Measurements from ENCODE around the gene NINJ1. TPM values are rescaled to one million over a fixed set of nuclear protein-coding genes. Genes with fewer than 3 reads are reported as not detected.
A peak's percentile ranks its signal among the peaks of the same experiment; 100 is the strongest.

Gene NINJ1
- total and polyA plus RNA-seq, 4 experiments from 2014 or later: 31.1 to 92.4 (median 53.5) TPM

DNA sequence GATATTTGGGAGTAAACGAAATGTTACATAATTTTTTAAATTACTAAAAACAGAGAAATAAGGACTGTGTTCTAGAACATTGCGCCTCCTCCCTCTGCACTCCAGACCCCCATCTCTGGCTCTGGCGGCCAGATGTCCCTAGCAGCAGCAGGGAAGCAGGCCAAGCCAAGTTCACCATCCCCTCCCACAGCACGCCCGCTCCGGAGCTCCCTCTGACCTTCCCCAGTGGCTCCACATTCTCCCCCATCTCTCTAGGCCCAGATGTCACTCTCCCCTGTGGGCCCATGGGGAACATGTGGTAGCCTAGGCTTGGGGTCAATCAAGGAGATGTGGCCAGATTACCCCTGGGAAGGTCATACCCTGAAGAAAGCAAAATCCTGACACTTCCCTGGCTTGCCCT lies 43.6 kb upstream of the NINJ1 start:
- Mint-ChIP-seq H3K36me3 (no peaks in the 10 kb centered on the region), H3K27ac (no peak overlapping the region), H3K4me3 (no peak overlapping the region), H3K4me1 (peaks cover 0 to 6% (median 1%) of the 10 kb centered on the region in 4 donors), H3K9me3 (no peaks in the 10 kb centered on the region), H3K27me3 (peaks cover 14 to 19% of the 10 kb centered on the region in 2 donors)
- Histone ChIP-seq H3K27ac (ENCODE audit: low read depth, low read length) (no peak overlapping the region), H3K9me3 (ENCODE audit: control insufficient read depth in 1 of 2, low read length in 2 of 2) (no peaks in the 10 kb centered on the region), H3K27me3 (ENCODE audit: insufficient read depth, low read length) (peaks cover 10% of the 10 kb centered on the region), H3K36me3 (ENCODE audit: insufficient read depth, low read length) (no peaks in the 10 kb centered on the region), H3K4me3 (ENCODE audit: low read length in 2 of 2) (no peak overlapping the region), H3K4me1 (ENCODE audit: insufficient read depth, low read length) (no peaks in the 10 kb centered on the region)
- ChIA-PET POLR2A (ENCODE audit: partially characterized antibody) (no interaction called here), CTCF (ENCODE audit: partially characterized antibody) (interaction anchor here (0.6 kb wide), 1 partner anchor 16 kb away, joined by 3 read pairs; no protein-coding TSS in a partner anchor)
- DNase-seq: no peak
- intact Hi-C loops (cut with micrococcal nuclease): no loop called here

DNA sequence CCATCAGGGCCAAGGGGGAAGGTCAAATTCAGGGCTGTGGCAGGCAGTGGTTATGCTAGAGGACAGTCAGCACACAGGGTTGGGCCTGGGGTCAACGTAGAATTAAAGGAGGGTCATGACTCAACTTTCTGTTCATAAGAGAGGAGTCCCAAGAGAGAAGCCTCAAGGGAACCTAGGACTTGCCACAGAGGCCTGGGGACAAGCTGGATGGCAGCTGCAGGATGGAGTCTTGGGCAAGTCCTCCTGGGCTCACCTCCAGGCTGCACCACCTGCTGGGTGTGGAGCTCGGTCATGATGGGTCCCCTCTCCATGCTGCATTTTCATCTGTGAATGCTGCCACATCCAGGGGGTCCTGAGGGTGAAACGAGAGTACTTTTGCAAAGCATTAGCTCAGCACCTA lies 40.9 kb upstream of the NINJ1 start:
- DNase-seq: no peak
- Mint-ChIP-seq H3K27me3 (peaks cover under 1 to 2% of the 10 kb centered on the region in 2 donors), H3K36me3 (no peaks in the 10 kb centered on the region), H3K27ac (no peak overlapping the region), H3K9me3 (no peaks in the 10 kb centered on the region), H3K4me3 (no peak overlapping the region), H3K4me1 (peaks cover 0 to 6% (median 1%) of the 10 kb centered on the region in 4 donors)
- Histone ChIP-seq H3K4me3 (ENCODE audit: low read length in 2 of 2) (no peak overlapping the region), H3K27me3 (ENCODE audit: insufficient read depth, low read length) (no peaks in the 10 kb centered on the region), H3K9me3 (ENCODE audit: control insufficient read depth in 1 of 2, low read length in 2 of 2) (no peaks in the 10 kb centered on the region), H3K27ac (ENCODE audit: low read depth, low read length) (no peak overlapping the region), H3K4me1 (ENCODE audit: insufficient read depth, low read length) (no peaks in the 10 kb centered on the region), H3K36me3 (ENCODE audit: insufficient read depth, low read length) (no peaks in the 10 kb centered on the region)
- ChIA-PET CTCF (ENCODE audit: partially characterized antibody) (no interaction called here), POLR2A (ENCODE audit: partially characterized antibody) (no interaction called here)
- intact Hi-C loops (cut with micrococcal nuclease): no loop called here

DNA sequence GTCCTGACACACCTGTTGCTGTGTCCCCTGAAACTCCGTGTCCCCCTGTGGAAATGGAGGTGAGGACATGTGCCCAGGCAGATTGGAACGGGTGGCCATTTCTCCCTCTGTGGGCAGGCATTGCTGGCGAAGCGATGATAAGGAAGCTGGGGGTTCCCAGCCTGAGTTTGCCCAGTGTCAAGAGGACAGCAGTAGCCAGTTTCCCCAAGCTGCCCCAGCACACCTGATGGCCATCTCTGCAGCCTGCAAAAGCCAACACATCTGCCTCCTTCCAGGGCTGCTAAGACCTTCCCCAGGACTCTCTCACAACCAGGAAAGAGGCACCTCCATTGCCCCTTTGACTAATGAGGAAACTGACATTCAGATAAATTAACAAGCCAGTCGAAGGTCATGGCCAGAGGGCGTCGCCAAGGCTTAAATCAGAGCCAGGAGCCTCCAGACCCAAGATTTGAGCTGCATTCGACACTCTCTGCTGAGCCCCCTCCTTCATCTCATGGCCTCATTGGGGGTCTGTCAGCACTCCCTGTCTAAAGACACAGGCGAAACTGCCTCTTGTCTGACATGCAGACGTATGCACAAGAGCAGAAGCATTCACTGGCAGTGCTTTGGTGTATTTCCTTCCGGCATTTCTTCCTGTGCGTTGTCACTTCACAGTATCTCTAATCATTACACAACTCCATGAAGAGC lies 39.5 kb upstream of the NINJ1 start:
- Mint-ChIP-seq H3K4me3 (peak overlapping the region in 5 of 8 donors; percentile 9 to 44 (median 41)), H3K27ac (peak overlapping the region in 2 of 7 donors; percentile 29 to 66), H3K36me3 (no peaks in the 10 kb centered on the region), H3K4me1 (peaks cover 0 to 6% (median 1%) of the 10 kb centered on the region in 4 donors), H3K27me3 (peaks cover 0 to 2% of the 10 kb centered on the region in 2 donors), H3K9me3 (no peaks in the 10 kb centered on the region)
- H3K27me3 ChIP-seq (ENCODE audit: insufficient read depth, low read length): no peaks in the 10 kb centered on the region
- no peaks in the 10 kb centered on the region for H3K9me3 ChIP-seq (ENCODE audit: control insufficient read depth in 1 of 2, low read length in 2 of 2)
- ChIA-PET CTCF (ENCODE audit: partially characterized antibody) (no interaction called here), POLR2A (ENCODE audit: partially characterized antibody) (no interaction called here)
- no peaks in the 10 kb centered on the region for H3K36me3 ChIP-seq (ENCODE audit: insufficient read depth, low read length)
- H3K4me1 ChIP-seq (ENCODE audit: insufficient read depth, low read length): no peaks in the 10 kb centered on the region
- no peak for DNase-seq
- no peak overlapping the region for H3K27ac ChIP-seq (ENCODE audit: low read depth, low read length)
- no peak overlapping the region for H3K4me3 ChIP-seq (ENCODE audit: low read length in 2 of 2)
- intact Hi-C loops (cut with micrococcal nuclease): no loop called here

DNA sequence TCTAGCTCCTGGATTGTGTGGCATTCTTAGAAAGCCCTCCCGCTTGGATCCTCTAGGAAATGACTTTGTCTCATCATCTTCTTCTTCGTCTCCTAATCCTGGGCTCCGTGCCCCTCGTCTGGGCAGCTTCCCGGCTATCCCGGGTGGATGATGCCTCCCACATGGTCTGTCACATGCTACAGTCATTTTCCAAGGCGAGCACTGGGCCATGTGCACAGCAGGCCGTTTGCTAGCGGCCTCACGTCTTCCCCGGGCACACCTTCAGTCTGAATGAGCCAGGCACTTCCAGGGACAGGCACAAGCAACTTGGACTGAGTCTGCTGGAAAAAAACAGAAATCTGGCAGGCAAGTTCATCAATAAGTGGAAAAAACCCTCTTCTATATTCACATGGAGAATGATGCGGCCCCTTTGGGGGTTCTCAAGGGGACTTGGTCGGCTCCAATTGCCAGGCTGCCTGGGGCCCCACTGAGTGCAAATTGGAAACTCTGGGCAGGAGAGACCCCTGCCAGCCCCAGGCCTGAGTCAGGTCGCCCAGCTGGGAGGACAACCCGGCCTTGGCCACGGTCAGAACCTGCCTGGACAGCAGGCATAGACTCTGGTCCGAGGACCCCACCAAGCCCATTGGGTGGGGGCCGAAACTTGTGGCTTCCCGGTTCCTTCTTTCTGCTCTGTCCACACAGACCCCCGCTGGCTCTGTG lies 38.8 kb upstream of the NINJ1 start:
- no peak overlapping the region for H3K4me3 Mint-ChIP-seq
- peaks cover 0 to 2% of the 10 kb centered on the region in 2 donors for H3K27me3 Mint-ChIP-seq
- H3K9me3 Mint-ChIP-seq: no peaks in the 10 kb centered on the region
- Histone ChIP-seq H3K4me3 (ENCODE audit: low read length in 2 of 2) (no peak overlapping the region), H3K9me3 (ENCODE audit: control insufficient read depth in 1 of 2, low read length in 2 of 2) (no peaks in the 10 kb centered on the region), H3K27me3 (ENCODE audit: insufficient read depth, low read length) (no peaks in the 10 kb centered on the region), H3K27ac (ENCODE audit: low read depth, low read length) (no peak overlapping the region), H3K36me3 (ENCODE audit: insufficient read depth, low read length) (no peaks in the 10 kb centered on the region), H3K4me1 (ENCODE audit: insufficient read depth, low read length) (no peaks in the 10 kb centered on the region)
- POLR2A ChIA-PET (ENCODE audit: partially characterized antibody): no interaction called here
- no peaks in the 10 kb centered on the region for H3K36me3 Mint-ChIP-seq
- CTCF ChIA-PET (ENCODE audit: partially characterized antibody): interaction anchor here (0.5 kb wide), 1 partner anchor 333 kb away, joined by 3 read pairs; no protein-coding TSS in a partner anchor
- DNase-seq: no peak
- intact Hi-C loops (cut with micrococcal nuclease): no loop called here
- peaks cover 0 to 6% (median 1%) of the 10 kb centered on the region in 4 donors for H3K4me1 Mint-ChIP-seq
- peak overlapping the region in 1 of 7 donors; percentile 20 for H3K27ac Mint-ChIP-seq

DNA sequence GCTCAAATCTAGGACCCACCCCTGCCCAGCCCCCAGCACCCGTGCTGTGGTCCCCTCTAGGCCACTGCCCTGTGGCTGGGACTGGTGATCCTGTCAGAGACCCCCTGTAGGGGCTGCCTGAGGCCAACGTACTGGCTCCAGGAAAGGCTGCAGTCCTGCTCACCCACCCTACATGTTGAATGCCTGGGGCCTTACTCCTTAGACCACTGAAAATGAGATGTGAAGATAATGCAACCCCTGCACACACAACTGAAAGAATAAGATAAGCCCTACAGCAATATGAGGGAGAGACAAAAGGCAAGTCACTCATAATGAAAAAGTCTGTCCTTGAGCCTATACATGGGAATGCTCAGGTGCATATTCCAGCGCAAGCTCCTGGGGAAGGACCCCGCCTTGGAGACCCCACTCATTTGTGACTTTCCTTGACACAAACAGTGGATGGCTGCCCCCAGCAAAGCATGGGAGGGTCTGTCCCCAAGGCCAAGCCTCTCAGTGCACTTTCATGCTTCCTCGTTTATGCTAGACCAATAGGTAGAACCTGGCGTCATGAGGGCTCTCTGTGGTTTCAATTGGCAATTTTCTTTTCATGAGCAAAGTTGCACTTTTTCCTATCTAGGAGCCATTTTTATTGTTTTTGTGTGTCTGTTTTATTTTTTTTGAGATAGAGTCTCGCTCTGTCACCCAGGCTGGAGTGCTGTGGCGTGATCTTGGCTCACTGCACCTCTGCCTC lies 37.4 kb upstream of the NINJ1 start:
- Mint-ChIP-seq H3K4me1 (peaks cover 0 to 6% (median 1%) of the 10 kb centered on the region in 4 donors), H3K4me3 (no peak overlapping the region), H3K27me3 (no peaks in the 10 kb centered on the region), H3K36me3 (no peaks in the 10 kb centered on the region), H3K9me3 (no peaks in the 10 kb centered on the region), H3K27ac (peak overlapping the region in 1 of 7 donors; percentile 64)
- DNase-seq: no peak
- ChIA-PET CTCF (ENCODE audit: partially characterized antibody) (no interaction called here), POLR2A (ENCODE audit: partially characterized antibody) (no interaction called here)
- H3K9me3 ChIP-seq (ENCODE audit: control insufficient read depth in 1 of 2, low read length in 2 of 2): no peaks in the 10 kb centered on the region
- no peaks in the 10 kb centered on the region for H3K27me3 ChIP-seq (ENCODE audit: insufficient read depth, low read length)
- no peaks in the 10 kb centered on the region for H3K36me3 ChIP-seq (ENCODE audit: insufficient read depth, low read length)
- H3K4me3 ChIP-seq (ENCODE audit: low read length in 2 of 2): no peak overlapping the region
- H3K27ac ChIP-seq (ENCODE audit: low read depth, low read length): no peak overlapping the region
- H3K4me1 ChIP-seq (ENCODE audit: insufficient read depth, low read length): no peaks in the 10 kb centered on the region
- intact Hi-C loops (cut with micrococcal nuclease): no loop called here

DNA sequence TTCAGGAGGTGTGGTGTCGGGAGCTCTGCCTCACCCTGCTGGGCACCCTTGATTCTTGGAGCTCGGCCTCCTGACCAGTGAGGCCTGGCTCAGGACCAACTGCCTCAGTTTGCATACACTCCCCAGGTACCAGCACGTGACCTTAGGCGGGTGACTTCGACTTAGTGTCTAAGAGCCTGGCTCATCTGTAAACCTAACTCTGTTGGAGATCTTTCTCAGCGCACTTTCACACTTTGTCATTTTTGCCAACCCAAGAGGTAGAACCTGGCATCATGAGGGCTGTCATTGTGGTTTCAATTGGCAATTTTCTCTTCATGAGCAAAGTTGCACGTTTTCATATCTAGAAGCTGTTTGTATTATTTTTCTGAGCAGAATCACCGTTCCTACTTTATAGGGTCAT lies 36.5 kb upstream of the NINJ1 start:
- Histone ChIP-seq H3K4me1 (ENCODE audit: insufficient read depth, low read length) (no peaks in the 10 kb centered on the region), H3K36me3 (ENCODE audit: insufficient read depth, low read length) (no peaks in the 10 kb centered on the region), H3K27ac (ENCODE audit: low read depth, low read length) (no peak overlapping the region), H3K9me3 (ENCODE audit: control insufficient read depth in 1 of 2, low read length in 2 of 2) (no peaks in the 10 kb centered on the region), H3K4me3 (ENCODE audit: low read length in 2 of 2) (no peak overlapping the region), H3K27me3 (ENCODE audit: insufficient read depth, low read length) (no peaks in the 10 kb centered on the region)
- CTCF ChIA-PET (ENCODE audit: partially characterized antibody): no interaction called here
- POLR2A ChIA-PET (ENCODE audit: partially characterized antibody): no interaction called here
- Mint-ChIP-seq H3K4me3 (no peak overlapping the region), H3K27ac (peak overlapping the region in 1 of 7 donors; percentile 22), H3K27me3 (no peaks in the 10 kb centered on the region), H3K9me3 (no peaks in the 10 kb centered on the region), H3K4me1 (peaks cover 0 to 6% (median 1%) of the 10 kb centered on the region in 4 donors), H3K36me3 (no peaks in the 10 kb centered on the region)
- intact Hi-C loops (cut with micrococcal nuclease): no loop called here
- DNase-seq: no peak

DNA sequence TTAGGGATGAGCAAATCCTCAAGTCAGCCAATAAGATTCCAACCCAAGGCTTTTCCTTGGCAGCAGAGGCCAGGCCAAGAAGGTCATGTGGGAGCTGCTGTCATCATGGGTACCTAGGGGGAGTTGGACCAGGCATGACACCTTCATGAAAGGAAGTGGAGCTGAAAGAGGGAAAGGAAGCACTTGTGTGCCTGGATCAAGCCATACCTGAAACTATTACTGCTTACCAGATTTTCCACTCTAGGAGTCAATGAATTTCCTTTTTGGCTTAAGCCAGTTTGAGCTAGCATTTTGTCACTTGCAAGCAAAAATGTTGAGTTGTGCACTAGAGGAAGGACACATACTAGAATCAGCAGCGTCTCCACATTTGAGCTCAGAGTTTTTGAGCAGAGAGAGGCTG lies 35.4 kb upstream of the NINJ1 start:
- H3K27me3 ChIP-seq (ENCODE audit: insufficient read depth, low read length): no peaks in the 10 kb centered on the region
- POLR2A ChIA-PET (ENCODE audit: partially characterized antibody): no interaction called here
- intact Hi-C loops (cut with micrococcal nuclease): loop anchor here (10.0 kb wide), 1 partner anchor 395 kb away; no protein-coding TSS in a partner anchor
- peak overlapping the region in 1 of 7 donors; percentile 68 for H3K27ac Mint-ChIP-seq
- no peaks in the 10 kb centered on the region for H3K36me3 Mint-ChIP-seq
- no peak overlapping the region for H3K4me3 ChIP-seq (ENCODE audit: low read length in 2 of 2)
- CTCF ChIA-PET (ENCODE audit: partially characterized antibody): interaction anchor here (1.2 kb wide), 1 partner anchor 10 kb away, joined by 3 read pairs; no protein-coding TSS in a partner anchor
- peaks cover 0 to 6% (median 1%) of the 10 kb centered on the region in 4 donors for H3K4me1 Mint-ChIP-seq
- H3K4me1 ChIP-seq (ENCODE audit: insufficient read depth, low read length): no peaks in the 10 kb centered on the region
- H3K9me3 ChIP-seq (ENCODE audit: control insufficient read depth in 1 of 2, low read length in 2 of 2): no peaks in the 10 kb centered on the region
- H3K4me3 Mint-ChIP-seq: no peak overlapping the region
- no peaks in the 10 kb centered on the region for H3K36me3 ChIP-seq (ENCODE audit: insufficient read depth, low read length)
- no peaks in the 10 kb centered on the region for H3K27me3 Mint-ChIP-seq
- H3K9me3 Mint-ChIP-seq: no peaks in the 10 kb centered on the region
- DNase-seq: no peak
- no peak overlapping the region for H3K27ac ChIP-seq (ENCODE audit: low read depth, low read length)
